ENCODE results near the gene SRD5A1. TPM values are rescaled to one million over a fixed set of nuclear protein-coding genes. Genes with fewer than 3 reads are reported as not detected.

Gene SRD5A1
- total RNA-seq, 1 experiment from 2014 or later: 29.9 TPM

DNA sequence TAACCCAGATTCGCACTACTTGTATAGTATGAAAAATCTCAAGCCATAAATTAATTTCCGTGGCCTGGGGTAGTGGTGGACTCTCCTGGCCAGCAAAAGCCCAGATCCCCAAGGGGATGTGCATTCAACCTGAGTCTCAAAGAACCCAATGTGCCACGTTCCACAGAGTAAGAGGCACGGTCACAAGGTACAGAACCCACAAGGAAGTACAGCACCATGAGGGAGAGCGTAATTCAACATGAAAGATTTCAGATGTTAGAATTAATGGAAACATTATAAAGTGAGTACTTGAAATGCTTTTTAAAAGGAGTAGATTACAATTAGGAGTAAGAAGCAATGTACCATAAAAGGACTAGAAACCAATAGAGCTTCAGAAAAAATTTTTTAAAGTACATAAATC, 23.4 kb downstream of the SRD5A1 start:
- no peak overlapping the region for H3K4me2 ChIP-seq (ENCODE audit: insufficient read depth, insufficient read length, low read length)
- H3K14ac ChIP-seq (ENCODE audit: insufficient read depth, low read length): no peak overlapping the region
- no peak overlapping the region for H3K23ac ChIP-seq (ENCODE audit: insufficient read length, low read depth, low read length)
- no peak overlapping the region for H2BK12ac ChIP-seq (ENCODE audit: insufficient read length, low read depth, low read length)
- H3K18ac ChIP-seq (ENCODE audit: insufficient read length, low read depth, low read length): no peak overlapping the region
- no peaks in the 10 kb centered on the region for H4K20me1 ChIP-seq (ENCODE audit: control insufficient read depth, insufficient read depth, insufficient read length)
- H2BK5ac ChIP-seq (ENCODE audit: insufficient read length, low read length): no peak overlapping the region
- no peaks in the 10 kb centered on the region for H3K27me3 ChIP-seq (ENCODE audit: insufficient read depth, low read length)
- no peak overlapping the region for H2BK20ac ChIP-seq (ENCODE audit: low read depth, low read length, poor library complexity, severe bottlenecking)
- Mint-ChIP-seq H3K27me3 (ENCODE audit: low read depth) (no peaks in the 10 kb centered on the region), H3K4me3 (no peak overlapping the region), H3K9me3 (peaks cover 0 to 2% of the 10 kb centered on the region in 2 experiments; a peak in 1 of 5 replicates), H3K27ac (no peak overlapping the region), H3K36me3 (ENCODE audit: insufficient read depth in 1 of 3, low read depth in 3 of 3) (peaks cover 33 to 46% (median 33%) of the 10 kb centered on the region in 3 experiments), H3K4me1 (no peaks in the 10 kb centered on the region)
- no peaks in the 10 kb centered on the region for H3K4me1 ChIP-seq (ENCODE audit: insufficient read depth, low read length)
- no peak for DNase-seq
- no peak overlapping the region for H2AK5ac ChIP-seq (ENCODE audit: insufficient read length, low read length)
- no peak overlapping the region for H3T11ph ChIP-seq (ENCODE audit: low read length)
- TF ChIP-seq, protein P1, sequence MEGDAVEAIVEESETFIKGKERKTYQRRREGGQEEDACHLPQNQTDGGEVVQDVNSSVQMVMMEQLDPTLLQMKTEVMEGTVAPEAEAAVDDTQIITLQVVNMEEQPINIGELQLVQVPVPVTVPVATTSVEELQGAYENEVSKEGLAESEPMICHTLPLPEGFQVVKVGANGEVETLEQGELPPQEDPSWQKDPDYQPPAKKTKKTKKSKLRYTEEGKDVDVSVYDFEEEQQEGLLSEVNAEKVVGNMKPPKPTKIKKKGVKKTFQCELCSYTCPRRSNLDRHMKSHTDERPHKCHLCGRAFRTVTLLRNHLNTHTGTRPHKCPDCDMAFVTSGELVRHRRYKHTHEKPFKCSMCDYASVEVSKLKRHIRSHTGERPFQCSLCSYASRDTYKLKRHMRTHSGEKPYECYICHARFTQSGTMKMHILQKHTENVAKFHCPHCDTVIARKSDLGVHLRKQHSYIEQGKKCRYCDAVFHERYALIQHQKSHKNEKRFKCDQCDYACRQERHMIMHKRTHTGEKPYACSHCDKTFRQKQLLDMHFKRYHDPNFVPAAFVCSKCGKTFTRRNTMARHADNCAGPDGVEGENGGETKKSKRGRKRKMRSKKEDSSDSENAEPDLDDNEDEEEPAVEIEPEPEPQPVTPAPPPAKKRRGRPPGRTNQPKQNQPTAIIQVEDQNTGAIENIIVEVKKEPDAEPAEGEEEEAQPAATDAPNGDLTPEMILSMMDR (conservative IDR thresholded peaks at IDR 0.05): no peak
- no peaks in the 10 kb centered on the region for H3K79me2 ChIP-seq (ENCODE audit: insufficient read depth, low read length)
- H3K56ac ChIP-seq (ENCODE audit: insufficient read length, low read depth, low read length): no peak overlapping the region
- H4K91ac ChIP-seq (ENCODE audit: insufficient read length, low read depth, low read length): no peak overlapping the region
- no peaks in the 10 kb centered on the region for H3K9me3 ChIP-seq (ENCODE audit: control insufficient read depth, low read depth, low read length)
- H2BK15ac ChIP-seq (ENCODE audit: low read depth, low read length): no peak overlapping the region
- H3K79me1 ChIP-seq (ENCODE audit: insufficient read depth, low read depth, low read length, poor library complexity, severe bottlenecking): no peaks in the 10 kb centered on the region
- no peak overlapping the region for H4K8ac ChIP-seq (replicated peaks; ENCODE audit: insufficient read length, low read depth, low read length)
- no peak overlapping the region for H3K27ac ChIP-seq (ENCODE audit: insufficient read length, low read depth, low read length)
- no peaks in the 10 kb centered on the region for H3K23me2 ChIP-seq (ENCODE audit: insufficient read length, low read depth, low read length, poor library complexity, severe bottlenecking)
- H4K5ac ChIP-seq (ENCODE audit: insufficient read length, low read depth, low read length): no peak overlapping the region
- WGBS (ENCODE audit: extremely low coverage, insufficient read length, low lambda C conversion rate): no CpG with 5 or more reads among the region's 5 CpGs
- no peak overlapping the region for H3K9ac ChIP-seq (ENCODE audit: extremely low read depth, insufficient read length, low read length)
- H3K4ac ChIP-seq (ENCODE audit: low read depth, low read length): no peak overlapping the region
- no peak overlapping the region for H2BK120ac ChIP-seq (ENCODE audit: low read depth, low read length, poor library complexity, severe bottlenecking)
- no peak overlapping the region for H2AFZ ChIP-seq (ENCODE audit: low read length)

Measured in H9 (cell line).